GM23338 (cell line): ENCODE measurements around the gene PERP. TPM values are rescaled to one million over a fixed set of nuclear protein-coding genes. Genes with fewer than 3 reads are reported as not detected.

Source experiments
- ATAC-seq: fragments of 200-7000 bp; cut with Tn5 transposase; 3 replicates; pipeline ENCODE4 v1.9.1; 2020
- DNase-seq: peaks from one replicate; pipeline ENCODE4 v3.0.0-alpha.2; 2015; ENCODE audit warnings: low spot score
- H2AFZ ChIP-seq: fragments of 200-600 bp; sonication (generic); 2 replicates; pipeline ENCODE4 v1.8.0; 2016; ENCODE audit warnings: antibody characterized with exemption, mild to moderate bottlenecking, moderate library complexity
- H3F3A ChIP-seq: fragments of 200-600 bp; sonication (generic); replicated peaks from 2 replicates; pipeline ENCODE4 v1.8.0; 2017; ENCODE audit warnings: antibody characterized with exemption, mixed run types, low read depth
- H3K27ac ChIP-seq: fragments of 200-600 bp; sonication (generic); 2 replicates; pipeline ENCODE4 v1.6.1; 2016; ENCODE audit warnings: low read depth
- H3K27me3 ChIP-seq: fragments of 200-600 bp; sonication (generic); 2 replicates; pipeline ENCODE4 v1.8.0; 2016; ENCODE audit warnings: mild to moderate bottlenecking, mixed run types, moderate library complexity; ENCODE audit not compliant: insufficient read depth
- H3K36me3 ChIP-seq: fragments of 200-600 bp; sonication (generic); 2 replicates; pipeline ENCODE4 v1.8.0; 2016; ENCODE audit warnings: mild to moderate bottlenecking; ENCODE audit not compliant: insufficient read depth
- H3K4me1 ChIP-seq: fragments of 200-600 bp; sonication (generic); 2 replicates; pipeline ENCODE4 v1.8.0; 2016; ENCODE audit warnings: mild to moderate bottlenecking, moderate library complexity; ENCODE audit not compliant: insufficient read depth
- H3K4me2 ChIP-seq: fragments of 200-600 bp; sonication (generic); 2 replicates; pipeline ENCODE4 v1.7.1; 2017; ENCODE audit warnings: mixed run types
- H3K4me3 ChIP-seq: fragments of 200-600 bp; sonication (generic); 2 replicates; pipeline ENCODE4 v1.6.1; 2016; ENCODE audit warnings: mixed run types
- H3K79me2 ChIP-seq: fragments of 200-600 bp; sonication (generic); replicated peaks from 2 replicates; pipeline ENCODE4 v1.8.0; 2017; ENCODE audit warnings: mild to moderate bottlenecking; ENCODE audit not compliant: insufficient read depth
- H3K9me2 ChIP-seq: fragments of 200-600 bp; sonication (generic); 2 replicates; pipeline ENCODE4 v1.8.0; 2017; ENCODE audit not compliant: insufficient read depth
- H4K20me1 ChIP-seq: fragments of 200-600 bp; sonication (generic); replicated peaks from 2 replicates; pipeline ENCODE4 v1.8.0; 2017; ENCODE audit warnings: mild to moderate bottlenecking; ENCODE audit not compliant: insufficient read depth
- H3K27ac Mint-ChIP-seq: 2 replicates; pipeline ENCODE4 v1.8.0; 2020; ENCODE audit warnings: inconsistent platforms, mild to moderate bottlenecking, moderate library complexity, mixed read lengths
- H3K27me3 Mint-ChIP-seq: 3 replicates; pipeline ENCODE4 v1.8.0; 2022; ENCODE audit warnings: low read depth, mild to moderate bottlenecking, moderate library complexity, mixed read lengths, inconsistent platforms; ENCODE audit not compliant: insufficient read depth, poor library complexity
- H3K36me3 Mint-ChIP-seq: 3 replicates; pipeline ENCODE4 v1.8.0; 2021; ENCODE audit warnings: low read depth, mild to moderate bottlenecking, inconsistent platforms, moderate library complexity, mixed read lengths
- H3K4me1 Mint-ChIP-seq: 3 replicates; pipeline ENCODE4 v1.8.0; 2020; ENCODE audit warnings: mild to moderate bottlenecking, inconsistent platforms, mixed read lengths
- H3K4me3 Mint-ChIP-seq: 3 replicates; pipeline ENCODE4 v1.8.0; 2021; ENCODE audit warnings: moderate library complexity, mild to moderate bottlenecking, inconsistent platforms, mixed read lengths
- H3K9me3 Mint-ChIP-seq: 3 replicates; pipeline ENCODE4 v1.8.0; 2020; ENCODE audit warnings: moderate library complexity, mild to moderate bottlenecking, inconsistent platforms, mixed read lengths
- CREB1 ChIP-seq: fragments of 250-450 bp; sonication (Bioruptor Pico); IDR thresholded peaks from 2 replicates; pipeline ENCODE4 v1.5.0; 2020; ENCODE audit warnings: low read depth, mild to moderate bottlenecking, moderate library complexity
- CTCF ChIP-seq, 2 experiments: fragments of 200-600 bp in 1 of 2; sonication (generic) in 1 of 2; conservative IDR thresholded peaks; 2 replicates each; pipeline versions ENCODE4 v1.5.1 to v1.6.1; 2016 to 2017; ENCODE audit warnings: antibody characterized with exemption in 2 of 2, low read depth in 2 of 2, mild to moderate bottlenecking in 2 of 2, moderate library complexity in 1 of 2
- ETS1 ChIP-seq: IDR thresholded peaks from 2 replicates; pipeline ENCODE4 v1.6.1; 2016; ENCODE audit warnings: antibody characterized with exemption
- EZH2 ChIP-seq: fragments of 200-600 bp; sonication (generic); IDR thresholded peaks from one replicate; pipeline ENCODE4 v1.8.0; 2017; ENCODE audit warnings: antibody characterized with exemption, mild to moderate bottlenecking, low read depth; ENCODE audit not compliant: unreplicated experiment
- EZH2phosphoT487 ChIP-seq: fragments of 200-600 bp; sonication (generic); IDR thresholded peaks from one replicate; pipeline ENCODE4 v1.8.1; 2018; ENCODE audit warnings: antibody characterized with exemption; ENCODE audit not compliant: unreplicated experiment
- JUNB ChIP-seq: IDR thresholded peaks from one replicate; pipeline ENCODE4 v1.6.1; 2016; ENCODE audit warnings: antibody characterized with exemption; ENCODE audit not compliant: unreplicated experiment
- NANOG ChIP-seq: IDR thresholded peaks from 2 replicates; pipeline ENCODE4 v1.6.1; 2016; ENCODE audit warnings: antibody characterized with exemption, borderline replicate concordance
- POLR2AphosphoS5 ChIP-seq: IDR thresholded peaks from 2 replicates; pipeline ENCODE4 v1.6.1; 2016; ENCODE audit warnings: antibody characterized with exemption, low read depth
- REST ChIP-seq: IDR thresholded peaks from one replicate; pipeline ENCODE4 v1.6.1; 2018; ENCODE audit warnings: antibody characterized with exemption; ENCODE audit not compliant: unreplicated experiment
- STAT1 ChIP-seq: IDR thresholded peaks from one replicate; pipeline ENCODE4 v1.6.1; 2016; ENCODE audit warnings: antibody characterized with exemption; ENCODE audit not compliant: unreplicated experiment
- ZNF114 ChIP-seq: fragments of 250-450 bp; sonication (Bioruptor Pico); IDR thresholded peaks from 2 replicates; pipeline ENCODE4 v1.5.0; 2020; ENCODE audit warnings: mild to moderate bottlenecking, moderate library complexity
- ZNF331 ChIP-seq: fragments of 250-450 bp; sonication (Bioruptor Pico); IDR thresholded peaks from 2 replicates; pipeline ENCODE4 v1.5.0; 2020; ENCODE audit warnings: low read depth, mild to moderate bottlenecking, moderate library complexity
- polyA plus RNA-seq: library from polyadenylated mRNA; unstranded; fragments of >200 nt; fragmentation: Nextera tagmentation; extraction: Ambion mirVana; gene quantifications from 2 replicates; pipeline ENCODE4 v1.2.1, GENCODE V29; 2016
- total RNA-seq: library from RNA; depleted of rRNA; stranded (reverse); fragments of >200 nt; shearing (Covaris generic); gene quantifications from 2 replicates; pipeline ENCODE4 v1.2.3, GENCODE V29; 2014
- TF ChIP-seq, protein P1 (sequence below): fragments of 250-450 bp; sonication (Bioruptor Pico); IDR thresholded peaks from 2 replicates; pipeline ENCODE4 v1.5.0; 2020; ENCODE audit warnings: mild to moderate bottlenecking, moderate library complexity

The PERP gene
- total and polyA plus RNA-seq, 2 experiments from 2014 or later, result 23.7 to 28.4 TPM

DNA sequence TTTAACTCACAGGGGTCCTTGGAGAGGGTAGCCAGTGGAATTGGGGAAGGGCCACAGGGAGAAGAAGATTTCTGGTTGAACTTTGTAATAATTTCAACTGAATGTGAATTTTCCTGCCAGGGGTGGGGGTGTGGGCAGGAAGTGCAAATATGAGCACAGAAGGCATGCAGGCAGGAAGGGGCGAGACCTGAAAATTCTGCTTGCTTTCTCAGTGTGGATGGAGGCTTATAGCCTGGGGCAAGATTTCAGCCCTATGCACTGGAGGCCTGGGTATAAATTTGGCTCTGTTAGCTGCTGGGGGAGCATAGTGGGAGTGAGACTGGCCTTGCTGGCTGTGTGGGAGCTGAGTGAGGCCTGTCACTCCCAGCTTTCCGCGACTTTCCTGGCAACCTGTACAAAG lies 54.4 kb downstream of the PERP start:
- Mint-ChIP-seq H3K9me3 (peaks cover 14% of the 10 kb centered on the region), H3K4me1 (no peaks in the 10 kb centered on the region), H3K36me3 (no peaks in the 10 kb centered on the region), H3K27me3 (no peaks in the 10 kb centered on the region), H3K27ac (no peak overlapping the region), H3K4me3 (no peak overlapping the region)
- no peaks in the 10 kb centered on the region for H3K79me2 ChIP-seq
- DNase-seq (no peak), ATAC-seq (no peak)
- H3K27ac ChIP-seq, result no peak overlapping the region
- H3K4me3 ChIP-seq, result no peak overlapping the region
- H3K36me3 ChIP-seq, result no peaks in the 10 kb centered on the region
- H3K4me2 ChIP-seq, result no peak overlapping the region
- no peaks in the 10 kb centered on the region for H3F3A ChIP-seq
- H3K9me2 ChIP-seq, result no peaks in the 10 kb centered on the region
- H4K20me1 ChIP-seq, result no peaks in the 10 kb centered on the region
- TF ChIP-seq CTCF (conservative IDR thresholded peaks at IDR 0.05; ENCODE audit: low read depth in 2 of 2) (no peak), ZNF331 (CRISPR knock-in tag) (no peak), NANOG (no peak), POLR2AphosphoS5 (no peak), CREB1 (no peak), STAT1 (no peak), EZH2 (no peak), EZH2phosphoT487 (no peak), ZNF114 (CRISPR knock-in tag) (no peak), JUNB (no peak), REST (no peak), ETS1 (no peak)
- TF ChIP-seq, protein P1, sequence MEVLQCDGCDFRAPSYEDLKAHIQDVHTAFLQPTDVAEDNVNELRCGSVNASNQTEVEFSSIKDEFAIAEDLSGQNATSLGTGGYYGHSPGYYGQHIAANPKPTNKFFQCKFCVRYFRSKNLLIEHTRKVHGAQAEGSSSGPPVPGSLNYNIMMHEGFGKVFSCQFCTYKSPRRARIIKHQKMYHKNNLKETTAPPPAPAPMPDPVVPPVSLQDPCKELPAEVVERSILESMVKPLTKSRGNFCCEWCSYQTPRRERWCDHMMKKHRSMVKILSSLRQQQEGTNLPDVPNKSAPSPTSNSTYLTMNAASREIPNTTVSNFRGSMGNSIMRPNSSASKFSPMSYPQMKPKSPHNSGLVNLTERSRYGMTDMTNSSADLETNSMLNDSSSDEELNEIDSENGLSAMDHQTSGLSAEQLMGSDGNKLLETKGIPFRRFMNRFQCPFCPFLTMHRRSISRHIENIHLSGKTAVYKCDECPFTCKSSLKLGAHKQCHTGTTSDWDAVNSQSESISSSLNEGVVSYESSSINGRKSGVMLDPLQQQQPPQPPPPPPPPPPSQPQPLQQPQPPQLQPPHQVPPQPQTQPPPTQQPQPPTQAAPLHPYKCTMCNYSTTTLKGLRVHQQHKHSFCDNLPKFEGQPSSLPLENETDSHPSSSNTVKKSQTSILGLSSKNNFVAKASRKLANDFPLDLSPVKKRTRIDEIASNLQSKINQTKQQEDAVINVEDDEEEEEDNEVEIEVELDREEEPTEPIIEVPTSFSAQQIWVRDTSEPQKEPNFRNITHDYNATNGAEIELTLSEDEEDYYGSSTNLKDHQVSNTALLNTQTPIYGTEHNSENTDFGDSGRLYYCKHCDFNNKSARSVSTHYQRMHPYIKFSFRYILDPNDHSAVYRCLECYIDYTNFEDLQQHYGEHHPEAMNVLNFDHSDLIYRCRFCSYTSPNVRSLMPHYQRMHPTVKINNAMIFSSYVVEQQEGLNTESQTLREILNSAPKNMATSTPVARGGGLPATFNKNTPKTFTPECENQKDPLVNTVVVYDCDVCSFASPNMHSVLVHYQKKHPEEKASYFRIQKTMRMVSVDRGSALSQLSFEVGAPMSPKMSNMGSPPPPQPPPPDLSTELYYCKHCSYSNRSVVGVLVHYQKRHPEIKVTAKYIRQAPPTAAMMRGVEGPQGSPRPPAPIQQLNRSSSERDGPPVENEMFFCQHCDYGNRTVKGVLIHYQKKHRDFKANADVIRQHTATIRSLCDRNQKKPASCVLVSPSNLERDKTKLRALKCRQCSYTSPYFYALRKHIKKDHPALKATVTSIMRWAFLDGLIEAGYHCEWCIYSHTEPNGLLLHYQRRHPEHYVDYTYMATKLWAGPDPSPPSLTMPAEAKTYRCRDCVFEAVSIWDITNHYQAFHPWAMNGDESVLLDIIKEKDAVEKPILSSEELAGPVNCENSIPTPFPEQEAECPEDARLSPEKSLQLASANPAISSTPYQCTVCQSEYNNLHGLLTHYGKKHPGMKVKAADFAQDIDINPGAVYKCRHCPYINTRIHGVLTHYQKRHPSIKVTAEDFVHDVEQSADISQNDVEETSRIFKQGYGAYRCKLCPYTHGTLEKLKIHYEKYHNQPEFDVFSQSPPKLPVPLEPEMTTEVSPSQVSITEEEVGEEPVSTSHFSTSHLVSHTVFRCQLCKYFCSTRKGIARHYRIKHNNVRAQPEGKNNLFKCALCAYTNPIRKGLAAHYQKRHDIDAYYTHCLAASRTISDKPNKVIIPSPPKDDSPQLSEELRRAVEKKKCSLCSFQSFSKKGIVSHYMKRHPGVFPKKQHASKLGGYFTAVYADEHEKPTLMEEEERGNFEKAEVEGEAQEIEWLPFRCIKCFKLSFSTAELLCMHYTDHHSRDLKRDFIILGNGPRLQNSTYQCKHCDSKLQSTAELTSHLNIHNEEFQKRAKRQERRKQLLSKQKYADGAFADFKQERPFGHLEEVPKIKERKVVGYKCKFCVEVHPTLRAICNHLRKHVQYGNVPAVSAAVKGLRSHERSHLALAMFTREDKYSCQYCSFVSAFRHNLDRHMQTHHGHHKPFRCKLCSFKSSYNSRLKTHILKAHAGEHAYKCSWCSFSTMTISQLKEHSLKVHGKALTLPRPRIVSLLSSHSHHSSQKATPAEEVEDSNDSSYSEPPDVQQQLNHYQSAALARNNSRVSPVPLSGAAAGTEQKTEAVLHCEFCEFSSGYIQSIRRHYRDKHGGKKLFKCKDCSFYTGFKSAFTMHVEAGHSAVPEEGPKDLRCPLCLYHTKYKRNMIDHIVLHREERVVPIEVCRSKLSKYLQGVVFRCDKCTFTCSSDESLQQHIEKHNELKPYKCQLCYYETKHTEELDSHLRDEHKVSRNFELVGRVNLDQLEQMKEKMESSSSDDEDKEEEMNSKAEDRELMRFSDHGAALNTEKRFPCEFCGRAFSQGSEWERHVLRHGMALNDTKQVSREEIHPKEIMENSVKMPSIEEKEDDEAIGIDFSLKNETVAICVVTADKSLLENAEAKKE (CRISPR knock-in tag), result no peak
- H2AFZ ChIP-seq, result no peak overlapping the region
- H3K27me3 ChIP-seq, result no peaks in the 10 kb centered on the region
- no peaks in the 10 kb centered on the region for H3K4me1 ChIP-seq
